HG03457 (cell line): ENCODE results near the gene USP17L20.
"Not testable (repeated sequence)": the region's sequence is repeated elsewhere in the genome, so short reads cannot be mapped to it uniquely, and the experiment has no call there.

ENCODE experiments used
- ATAC-seq: cut with Tn5 transposase; IDR thresholded peaks from one replicate; pipeline ENCODE4 v1.9.1; 2021; ENCODE audit warnings: moderate number of reproducible peaks; ENCODE audit not compliant: unreplicated experiment

The USP17L20 gene, protein sequence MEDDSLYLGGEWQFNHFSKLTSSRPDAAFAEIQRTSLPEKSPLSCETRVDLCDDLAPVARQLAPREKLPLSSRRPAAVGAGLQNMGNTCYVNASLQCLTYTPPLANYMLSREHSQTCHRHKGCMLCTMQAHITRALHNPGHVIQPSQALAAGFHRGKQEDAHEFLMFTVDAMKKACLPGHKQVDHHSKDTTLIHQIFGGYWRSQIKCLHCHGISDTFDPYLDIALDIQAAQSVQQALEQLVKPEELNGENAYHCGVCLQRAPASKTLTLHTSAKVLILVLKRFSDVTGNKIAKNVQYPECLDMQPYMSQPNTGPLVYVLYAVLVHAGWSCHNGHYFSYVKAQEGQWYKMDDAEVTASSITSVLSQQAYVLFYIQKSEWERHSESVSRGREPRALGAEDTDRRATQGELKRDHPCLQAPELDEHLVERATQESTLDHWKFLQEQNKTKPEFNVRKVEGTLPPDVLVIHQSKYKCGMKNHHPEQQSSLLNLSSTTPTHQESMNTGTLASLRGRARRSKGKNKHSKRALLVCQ

DNA sequence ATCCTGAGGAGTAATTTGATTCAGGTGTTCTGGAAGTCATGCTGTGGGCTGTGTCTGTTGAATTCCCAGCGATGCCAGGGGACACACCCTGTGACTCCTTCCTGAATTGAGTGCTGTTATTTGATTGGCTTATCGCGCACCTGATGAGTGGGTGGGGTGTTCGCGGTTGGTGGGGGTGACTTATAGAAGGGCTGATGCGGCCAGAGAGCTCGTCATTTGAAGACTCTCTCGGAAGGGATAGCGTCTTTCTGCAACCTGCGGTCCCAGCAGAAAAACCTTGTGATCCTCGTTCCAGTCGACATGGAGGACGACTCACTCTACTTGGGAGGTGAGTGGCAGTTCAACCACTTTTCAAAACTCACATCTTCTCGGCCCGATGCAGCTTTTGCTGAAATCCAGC lies at the start of gene USP17L20:
Gene USP17L20, plus strand, starts transcription at position 301 of the 400 bp plus-strand sequence. Its CDS starts 0 bp downstream, at position 301.
- not testable (repeated sequence) for ATAC-seq

DNA sequence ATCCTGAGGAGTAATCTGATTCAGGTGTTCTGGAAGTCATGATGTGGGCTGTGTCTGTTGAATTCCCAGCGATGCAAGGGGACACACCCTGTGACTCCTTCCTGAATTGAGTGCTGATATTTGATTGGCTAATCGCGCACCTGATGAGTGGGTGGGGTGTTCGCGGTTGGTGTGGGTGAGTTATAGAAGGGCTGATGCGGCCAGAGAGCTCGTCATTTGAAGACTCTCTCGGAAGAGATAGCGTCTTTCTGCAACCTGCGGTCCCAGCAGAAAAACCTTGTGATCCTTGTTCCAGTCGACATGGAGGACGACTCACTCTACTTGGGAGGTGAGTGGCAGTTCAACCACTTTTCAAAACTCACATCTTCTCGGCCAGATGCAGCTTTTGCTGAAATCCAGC lies 47.6 kb upstream of the USP17L20 start, which contains the start of gene USP17L10:
Gene USP17L10, plus strand, starts transcription at position 301 of the 400 bp plus-strand sequence. Its CDS starts 0 bp downstream, at position 301.
- ATAC-seq = not testable (repeated sequence)

GRCh38 chr4:9214701-9215100 lies 43.2 kb upstream of the USP17L20 start:
- ATAC-seq = not testable (repeated sequence)

- not testable (repeated sequence) for ATAC-seq
Measured at GRCh38 chr4:9215105-9215504, 42.8 kb upstream of the USP17L20 start, which contains the start of gene USP17L11. Gene USP17L11 (plus strand): TSS chr4:9215405. CDS start chr4:9215405, 0 bp downstream.

- ATAC-seq = not testable (repeated sequence)
Measured at GRCh38 chr4:9219852-9220251, 38.1 kb upstream of the USP17L20 start, which contains the start of gene USP17L12. Gene USP17L12 (plus strand): TSS chr4:9220152. CDS start chr4:9220152, 0 bp downstream.

DNA sequence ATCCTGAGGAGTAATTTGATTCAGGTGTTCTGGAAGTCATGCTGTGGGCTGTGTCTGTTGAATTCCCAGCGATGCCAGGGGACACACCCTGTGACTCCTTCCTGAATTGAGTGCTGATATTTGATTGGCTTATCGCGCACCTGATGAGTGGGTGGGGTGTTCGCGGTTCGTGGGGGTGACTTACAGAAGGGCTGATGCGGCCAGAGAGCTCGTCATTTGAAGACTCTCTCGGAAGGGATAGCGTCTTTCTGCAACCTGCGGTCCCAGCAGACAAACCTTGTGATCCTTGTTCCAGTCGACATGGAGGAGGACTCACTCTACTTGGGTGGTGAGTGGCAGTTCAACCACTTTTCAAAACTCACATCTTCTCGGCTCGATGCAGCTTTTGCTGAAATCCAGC lies 33.3 kb upstream of the USP17L20 start, which contains the start of gene USP17L13:
Gene USP17L13, plus strand, starts transcription at position 301 of the 400 bp plus-strand sequence. Its CDS starts 0 bp downstream, at position 301.
- not testable (repeated sequence) for ATAC-seq

- ATAC-seq = not testable (repeated sequence)
Measured at GRCh38 chr4:9230249-9230648, 27.7 kb upstream of the USP17L20 start.

DNA sequence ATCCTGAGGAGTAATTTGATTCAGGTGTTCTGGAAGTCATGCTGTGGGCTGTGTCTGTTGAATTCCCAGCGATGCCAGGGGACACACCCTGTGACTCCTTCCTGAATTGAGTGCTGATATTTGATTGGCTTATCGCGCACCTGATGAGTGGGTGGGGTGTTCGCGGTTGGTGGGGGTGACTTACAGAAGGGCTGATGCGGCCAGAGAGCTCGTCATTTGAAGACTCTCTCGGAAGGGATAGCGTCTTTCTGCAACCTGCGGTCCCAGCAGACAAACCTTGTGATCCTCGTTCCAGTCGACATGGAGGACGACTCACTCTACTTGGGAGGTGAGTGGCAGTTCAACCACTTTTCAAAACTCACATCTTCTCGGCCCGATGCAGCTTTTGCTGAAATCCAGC lies 23.8 kb upstream of the USP17L20 start, which contains the start of gene USP17L15:
Gene USP17L15, plus strand, starts transcription at position 301 of the 400 bp plus-strand sequence. Its CDS starts 0 bp downstream, at position 301.
- ATAC-seq = not testable (repeated sequence)

- ATAC-seq = not testable (repeated sequence)
Measured at GRCh38 chr4:9238461-9238860, 19.5 kb upstream of the USP17L20 start.

DNA sequence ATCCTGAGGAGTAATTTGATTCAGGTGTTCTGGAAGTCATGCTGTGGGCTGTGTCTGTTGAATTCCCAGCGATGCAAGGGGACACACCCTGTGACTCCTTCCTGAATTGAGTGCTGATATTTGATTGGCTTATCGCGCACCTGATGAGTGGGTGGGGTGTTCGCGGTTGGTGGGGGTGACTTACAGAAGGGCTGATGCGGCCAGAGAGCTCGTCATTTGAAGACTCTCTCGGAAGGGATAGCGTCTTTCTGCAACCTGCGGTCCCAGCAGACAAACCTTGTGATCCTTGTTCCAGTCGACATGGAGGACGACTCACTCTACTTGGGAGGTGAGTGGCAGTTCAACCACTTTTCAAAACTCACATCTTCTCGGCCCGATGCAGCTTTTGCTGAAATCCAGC lies 14.3 kb upstream of the USP17L20 start, which contains the start of gene USP17L17:
Gene USP17L17, plus strand, starts transcription at position 301 of the 400 bp plus-strand sequence. Its CDS starts 0 bp downstream, at position 301.
- not testable (repeated sequence) for ATAC-seq

GRCh38 chr4:9247953-9248680 lies 9.8 kb upstream of the USP17L20 start, which contains the start of gene USP17L18:
Gene USP17L18 (plus strand): TSS chr4:9248630. CDS start chr4:9248630, 0 bp downstream.
- ATAC-seq = not testable (repeated sequence)

DNA sequence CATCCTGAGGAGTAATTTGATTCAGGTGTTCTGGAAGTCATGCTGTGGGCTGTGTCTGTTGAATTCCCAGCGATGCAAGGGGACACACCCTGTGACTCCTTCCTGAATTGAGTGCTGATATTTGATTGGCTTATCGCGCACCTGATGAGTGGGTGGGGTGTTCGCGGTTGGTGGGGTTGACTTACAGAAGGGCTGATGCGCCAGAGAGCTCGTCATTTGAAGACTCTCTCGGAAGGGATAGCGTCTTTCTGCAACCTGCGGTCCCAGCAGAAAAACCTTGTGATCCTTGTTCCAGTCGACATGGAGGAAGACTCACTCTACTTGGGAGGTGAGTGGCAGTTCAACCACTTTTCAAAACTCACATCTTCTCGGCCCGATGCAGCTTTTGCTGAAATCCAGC lies 4.8 kb upstream of the USP17L20 start, which contains the start of gene USP17L19:
Gene USP17L19, plus strand, starts transcription at position 301 of the 400 bp plus-strand sequence. Its CDS starts 0 bp downstream, at position 301.
- not testable (repeated sequence) for ATAC-seq

DNA sequence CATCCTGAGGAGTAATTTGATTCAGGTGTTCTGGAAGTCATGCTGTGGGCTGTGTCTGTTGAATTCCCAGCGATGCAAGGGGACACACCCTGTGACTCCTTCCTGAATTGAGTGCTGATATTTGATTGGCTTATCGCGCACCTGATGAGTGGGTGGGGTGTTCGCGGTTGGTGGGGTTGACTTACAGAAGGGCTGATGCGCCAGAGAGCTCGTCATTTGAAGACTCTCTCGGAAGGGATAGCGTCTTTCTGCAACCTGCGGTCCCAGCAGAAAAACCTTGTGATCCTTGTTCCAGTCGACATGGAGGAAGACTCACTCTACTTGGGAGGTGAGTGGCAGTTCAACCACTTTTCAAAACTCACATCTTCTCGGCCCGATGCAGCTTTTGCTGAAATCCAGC lies 4.6 kb downstream of the USP17L20 start, which contains the start of gene USP17L21:
Gene USP17L21, plus strand, starts transcription at position 301 of the 400 bp plus-strand sequence. Its CDS starts 0 bp downstream, at position 301.
- ATAC-seq = not testable (repeated sequence)

DNA sequence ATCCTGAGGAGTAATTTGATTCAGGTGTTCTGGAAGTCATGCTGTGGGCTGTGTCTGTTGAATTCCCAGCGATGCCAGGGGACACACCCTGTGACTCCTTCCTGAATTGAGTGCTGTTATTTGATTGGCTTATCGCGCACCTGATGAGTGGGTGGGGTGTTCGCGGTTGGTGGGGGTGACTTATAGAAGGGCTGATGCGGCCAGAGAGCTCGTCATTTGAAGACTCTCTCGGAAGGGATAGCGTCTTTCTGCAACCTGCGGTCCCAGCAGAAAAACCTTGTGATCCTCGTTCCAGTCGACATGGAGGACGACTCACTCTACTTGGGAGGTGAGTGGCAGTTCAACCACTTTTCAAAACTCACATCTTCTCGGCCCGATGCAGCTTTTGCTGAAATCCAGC lies 9.4 kb downstream of the USP17L20 start, which contains the start of gene USP17L22:
Gene USP17L22, plus strand, starts transcription at position 301 of the 400 bp plus-strand sequence. Its CDS starts 0 bp downstream, at position 301.
- not testable (repeated sequence) for ATAC-seq

DNA sequence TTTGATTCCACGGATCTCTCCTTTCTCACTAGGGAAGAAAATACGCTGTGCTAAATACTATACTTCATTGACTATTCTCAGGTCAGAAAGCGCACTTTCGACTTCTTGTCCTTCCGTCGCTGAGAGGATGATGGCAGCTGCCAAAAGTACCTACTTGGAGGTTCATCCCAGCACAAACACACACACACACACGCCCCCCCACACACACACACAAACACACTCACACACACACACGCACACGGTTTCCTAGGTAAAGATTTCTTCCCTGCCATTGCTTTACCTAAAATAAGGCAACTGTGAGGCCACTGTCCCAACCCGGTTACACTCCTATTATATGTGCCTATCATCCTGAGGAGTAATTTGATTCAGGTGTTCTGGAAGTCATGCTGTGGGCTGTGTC lies 13.8 kb downstream of the USP17L20 start:
- not testable (repeated sequence) for ATAC-seq
